C1 segment of cervical spinal cord (tissue), 14 donors: ENCODE data around the gene CCDC77.

Experiments used
- DNase-seq, 14 donors: peaks; one replicate each; lab custom pipeline; 2025; lab: John Stamatoyannopoulos, UW

The CCDC77 gene

GRCh38 chr12:452667-453210 is 51.3 kb downstream of the CCDC77 start:
- DNase-seq = no peak

DNA sequence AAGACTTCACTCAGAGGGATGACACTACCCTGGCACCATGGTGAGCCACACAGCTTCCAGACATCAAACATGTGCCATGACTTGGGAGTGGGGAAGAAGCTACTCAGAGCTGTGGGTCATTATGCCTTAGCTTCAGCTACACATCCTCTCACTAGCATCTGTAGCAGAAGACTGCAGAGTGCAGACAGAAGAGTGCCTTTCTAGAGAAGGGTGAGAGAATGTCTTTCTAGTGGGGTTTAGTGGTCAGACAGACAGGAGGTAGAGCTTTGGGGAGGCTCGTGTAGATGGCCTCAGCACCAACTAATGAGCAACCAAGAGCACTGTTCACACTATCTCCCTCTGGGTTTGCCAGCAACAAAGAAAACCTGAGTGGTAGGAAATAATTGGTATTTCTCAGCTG is 53.4 kb downstream of the CCDC77 start:
- DNase-seq = no peak

DNA sequence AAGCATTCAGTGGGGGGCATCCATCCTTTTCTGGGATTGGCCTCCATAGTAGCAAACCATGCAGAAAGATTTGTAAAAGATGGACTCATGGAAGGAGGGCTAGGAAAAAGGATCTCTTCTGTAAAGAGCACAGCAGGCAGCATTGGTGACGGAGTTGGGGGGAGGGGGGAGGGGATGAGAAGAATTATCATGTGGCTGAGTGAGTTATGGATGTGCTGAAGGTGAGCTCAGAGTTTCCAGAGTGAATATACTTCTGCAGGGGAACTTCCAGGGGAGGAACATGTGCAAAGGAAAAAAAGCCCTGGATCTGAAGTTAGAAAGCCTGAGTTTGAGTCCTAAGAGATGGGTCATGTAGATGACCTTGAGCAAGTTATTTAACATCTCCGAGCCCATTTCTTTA is 54.4 kb downstream of the CCDC77 start:
- no peak for DNase-seq

DNA sequence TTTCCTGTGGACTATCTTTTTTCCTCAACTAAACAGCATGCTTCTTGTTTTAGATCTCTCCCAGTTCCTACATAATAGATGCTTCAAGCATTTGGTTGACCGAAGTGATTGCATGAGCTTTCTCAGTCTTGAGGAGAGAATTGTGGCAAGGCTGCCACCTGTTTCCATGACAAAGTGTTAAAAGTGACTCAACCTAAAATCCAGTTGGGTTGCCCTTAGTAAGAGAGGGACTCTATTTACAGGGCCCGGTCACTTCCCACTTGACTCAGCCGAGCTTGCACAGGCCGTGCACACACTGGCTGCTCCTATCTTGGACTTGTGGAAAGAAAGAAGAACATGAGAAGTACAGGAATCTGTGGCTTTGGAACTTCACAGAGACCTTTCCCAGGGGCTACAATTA is 56.2 kb downstream of the CCDC77 start:
- no peak for DNase-seq

GRCh38 chr12:459050-459429 is 57.6 kb downstream of the CCDC77 start:
- no peak for DNase-seq

DNA sequence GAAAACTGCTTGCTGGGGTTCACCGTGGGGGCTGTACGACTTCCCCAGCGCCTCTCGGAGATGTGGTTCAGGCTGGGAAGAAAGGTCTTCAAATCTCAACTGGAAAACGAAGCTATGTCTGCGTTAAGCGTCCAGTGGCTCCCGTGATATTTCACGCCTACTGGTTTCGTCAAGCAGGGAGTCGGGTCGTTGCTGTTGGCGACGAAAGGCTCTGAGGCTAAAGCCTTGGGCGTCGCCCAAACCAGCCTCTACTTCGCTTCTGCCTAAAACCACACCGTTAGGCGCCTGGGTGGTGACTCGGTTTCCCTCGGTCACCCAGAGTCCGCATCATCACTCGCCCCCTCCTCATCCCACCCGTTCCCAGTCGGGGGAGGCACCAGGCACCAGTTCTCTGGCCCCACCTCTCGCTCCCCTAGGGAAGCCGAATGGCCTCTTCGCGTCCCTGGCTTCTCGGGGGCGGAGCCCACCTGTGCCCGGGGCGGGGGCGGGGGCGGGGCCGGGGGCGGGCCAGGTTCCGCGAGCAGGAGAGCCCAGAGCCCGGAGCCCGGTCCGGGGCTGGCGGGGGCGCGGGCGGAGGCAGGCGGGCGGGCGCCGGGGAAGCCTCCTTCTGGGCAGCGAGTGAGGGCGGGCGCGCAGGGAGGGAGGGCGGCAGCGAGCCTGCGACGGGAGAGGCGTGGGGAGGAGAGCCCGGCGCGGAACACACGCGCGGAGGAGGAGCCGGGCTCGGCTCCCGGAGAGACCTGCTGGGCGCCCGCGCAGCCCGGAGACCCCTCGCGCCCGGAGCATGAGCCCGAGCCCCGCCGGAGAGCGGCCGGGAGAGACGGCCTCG is 58.2 kb downstream of the CCDC77 start, which contains the start of gene B4GALNT3:
Gene B4GALNT3 (plus strand): TSS at position 510 of the 829 bp plus-strand sequence. CDS start 438 bp downstream, outside the sequence.
- DNase-seq = peak in 2 of 14 donors; percentile 1 to 5

GRCh38 chr12:460261-461230 is 59.1 kb downstream of the CCDC77 start:
- no peak for DNase-seq

GRCh38 chr12:461425-461824 is 60.0 kb downstream of the CCDC77 start:
- no peak for DNase-seq

GRCh38 chr12:462936-463705 is 61.7 kb downstream of the CCDC77 start:
- no peak for DNase-seq

DNA sequence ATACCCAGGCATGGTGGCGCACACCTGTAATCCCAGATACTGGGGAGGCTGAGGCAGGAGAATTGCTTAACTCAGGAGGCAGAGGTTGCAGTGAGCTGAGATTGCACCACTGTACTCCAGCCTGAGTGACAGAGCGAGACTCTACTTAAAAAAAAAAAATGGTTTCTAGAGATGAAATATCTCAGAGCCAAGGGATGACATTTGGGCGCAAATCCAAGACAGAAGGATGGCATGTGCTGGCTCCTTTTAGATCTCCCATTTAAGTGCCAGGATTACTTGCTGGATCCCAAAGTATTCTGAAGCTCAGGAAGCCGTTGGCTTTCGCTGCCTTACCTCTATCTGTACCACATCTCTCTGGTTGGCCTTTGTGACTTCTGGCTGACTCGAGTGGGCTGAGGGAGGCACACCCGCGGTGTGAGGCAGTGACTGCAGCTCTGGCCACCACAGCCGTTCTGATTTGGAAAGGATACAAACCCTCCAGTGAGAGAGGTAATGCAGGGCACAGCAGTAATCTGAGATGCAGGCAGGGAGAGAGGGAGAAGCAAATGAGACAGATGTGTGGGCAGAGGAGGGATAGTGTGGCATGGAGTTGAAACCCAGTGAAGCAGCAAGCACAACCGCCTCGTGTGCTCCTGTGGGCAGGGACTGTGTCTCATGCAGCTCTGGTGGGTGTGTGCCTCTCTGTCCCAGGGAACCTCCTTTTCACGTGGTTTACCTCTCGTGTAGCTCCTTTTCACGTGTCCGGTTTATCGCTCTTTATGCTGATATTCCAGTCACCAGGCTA is 63.2 kb downstream of the CCDC77 start:
- no peak for DNase-seq

GRCh38 chr12:466039-466438 is 64.6 kb downstream of the CCDC77 start:
- DNase-seq = no peak

DNA sequence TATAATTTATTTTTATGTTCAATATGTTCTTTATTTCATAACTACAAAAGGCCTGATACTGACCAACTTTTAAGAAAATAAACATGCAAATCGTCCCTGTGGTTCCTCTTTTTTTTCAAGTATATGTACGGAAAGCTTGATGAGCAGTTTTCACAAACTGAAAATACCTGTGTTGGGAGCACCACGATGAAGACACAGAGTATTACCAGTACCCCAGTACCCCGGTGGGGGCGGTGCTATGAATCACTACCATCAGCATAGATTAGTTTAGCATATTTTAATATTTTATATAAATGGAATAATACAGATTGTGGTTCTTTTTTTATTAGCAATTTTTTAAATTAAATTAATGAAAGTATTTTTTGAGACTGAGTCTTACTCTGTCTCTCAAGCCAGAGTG is 65.3 kb downstream of the CCDC77 start:
- DNase-seq = no peak

GRCh38 chr12:467591-467990 is 66.1 kb downstream of the CCDC77 start:
- DNase-seq = no peak

GRCh38 chr12:468671-469389 is 67.4 kb downstream of the CCDC77 start:
- DNase-seq = no peak

- no peak for DNase-seq
These were observed 68.7 kb downstream of the CCDC77 start for GRCh38 chr12:470133-470532.

- DNase-seq = no peak
These were observed 71.8 kb downstream of the CCDC77 start for GRCh38 chr12:473198-473597.

DNA sequence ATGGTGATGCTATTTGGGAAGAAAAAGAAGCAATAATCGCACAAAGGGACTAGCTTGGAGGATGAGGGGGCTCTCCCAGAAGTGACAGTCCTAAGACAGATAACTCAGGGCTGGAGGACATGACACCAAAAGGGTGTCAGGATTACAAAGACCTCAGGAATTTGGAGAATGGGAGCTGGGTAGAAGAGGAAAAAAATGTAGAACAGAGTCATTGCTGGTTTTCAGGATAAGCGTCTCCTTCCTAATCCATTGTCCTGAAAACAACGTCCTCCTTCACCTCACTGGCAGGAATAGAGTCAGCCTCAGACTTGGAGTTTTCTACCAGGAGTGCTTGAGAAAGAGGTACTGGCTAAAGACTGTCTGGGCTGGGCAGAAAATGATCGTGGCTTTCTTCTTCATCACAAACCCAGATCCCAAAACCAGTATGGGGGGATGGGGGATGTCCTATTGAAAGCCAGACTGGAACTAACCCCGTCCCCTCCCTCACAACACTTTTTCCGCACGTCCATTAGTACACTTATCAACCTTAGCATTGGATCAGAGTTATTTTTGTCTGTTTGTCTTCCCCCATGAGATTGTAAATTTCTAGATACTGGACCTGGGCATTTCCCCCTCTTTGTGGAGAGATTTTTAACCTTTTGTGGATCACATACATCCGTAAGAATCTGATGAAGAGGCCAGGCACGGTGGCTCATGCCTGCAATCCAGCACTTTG is 72.6 kb downstream of the CCDC77 start:
- DNase-seq = no peak

GRCh38 chr12:475286-475685 is 73.8 kb downstream of the CCDC77 start:
- DNase-seq = no peak

- no peak for DNase-seq
These were observed 77.7 kb downstream of the CCDC77 start for GRCh38 chr12:479161-479560.
